ENCODE results near the gene TEAD1. TPM values are rescaled to one million over a fixed set of nuclear protein-coding genes. Genes with fewer than 3 reads are reported as not detected.

TEAD1 gene
- total and polyA plus RNA-seq, 9 donors: 20.0 to 84.1 (median 67.6) TPM

- Histone ChIP-seq H3K4me3 (no peak overlapping the region), H3K27me3 (no peaks in the 10 kb centered on the region), H3K4me1 (ENCODE audit: insufficient read depth) (peaks cover 2% of the 10 kb centered on the region), H3K9me3 (no peaks in the 10 kb centered on the region), H3K36me3 (no peaks in the 10 kb centered on the region), H3K27ac (no peak overlapping the region)
- TF ChIP-seq CTCF (IDR thresholded peaks at IDR 0.05) (no peak), EP300 (IDR thresholded peaks at IDR 0.05) (no peak), POLR2A (IDR thresholded peaks at IDR 0.05) (no peak)
- DNase-seq: no peak
- intact Hi-C loops (cut with DNase I): no loop called here
- 44 to 68% (median 48%) methylated on average over 1 of the region's 1 CpG for WGBS, 3 donors
Observed at GRCh38 chr11:12917822-12918221, 243.6 kb downstream of the TEAD1 start.

GRCh38 chr11:12918667-12919066 is 244.4 kb downstream of the TEAD1 start:
- DNase-seq: no peak
- intact Hi-C loops (cut with DNase I): no loop called here
- no peaks in the 10 kb centered on the region for H3K27me3 ChIP-seq
- no peak overlapping the region for H3K27ac ChIP-seq
- H3K4me3 ChIP-seq: no peak overlapping the region
- H3K36me3 ChIP-seq: no peaks in the 10 kb centered on the region
- no peaks in the 10 kb centered on the region for H3K9me3 ChIP-seq
- TF ChIP-seq CTCF (IDR thresholded peaks at IDR 0.05): no peak
- TF ChIP-seq POLR2A (IDR thresholded peaks at IDR 0.05): no peak
- no peak for TF ChIP-seq EP300 (IDR thresholded peaks at IDR 0.05)
- peaks cover 2% of the 10 kb centered on the region for H3K4me1 ChIP-seq (ENCODE audit: insufficient read depth)
- 89 to 91% (median 91%) methylated on average over 4 of the region's 4 CpGs for WGBS, 3 donors

- intact Hi-C loops (cut with DNase I): no loop called here
- WGBS, 3 donors: 96 to 98% (median 98%) methylated on average over 7 of the region's 7 CpGs
- no peak for DNase-seq
- Histone ChIP-seq H3K4me3 (no peak overlapping the region), H3K4me1 (ENCODE audit: insufficient read depth) (no peaks in the 10 kb centered on the region), H3K27me3 (no peaks in the 10 kb centered on the region), H3K27ac (no peak overlapping the region), H3K36me3 (no peaks in the 10 kb centered on the region), H3K9me3 (no peaks in the 10 kb centered on the region)
- TF ChIP-seq CTCF (IDR thresholded peaks at IDR 0.05) (no peak), EP300 (IDR thresholded peaks at IDR 0.05) (no peak), POLR2A (IDR thresholded peaks at IDR 0.05) (no peak)
Observed at GRCh38 chr11:12922418-12922817, 248.2 kb downstream of the TEAD1 start.

GRCh38 chr11:12922980-12923507 is 248.8 kb downstream of the TEAD1 start:
- intact Hi-C loops (cut with DNase I): no loop called here
- TF ChIP-seq EP300 (IDR thresholded peaks at IDR 0.05) (no peak), POLR2A (IDR thresholded peaks at IDR 0.05) (no peak), CTCF (IDR thresholded peaks at IDR 0.05) (no peak)
- Histone ChIP-seq H3K27me3 (no peaks in the 10 kb centered on the region), H3K27ac (no peak overlapping the region), H3K4me3 (no peak overlapping the region), H3K36me3 (no peaks in the 10 kb centered on the region), H3K4me1 (ENCODE audit: insufficient read depth) (no peaks in the 10 kb centered on the region), H3K9me3 (no peaks in the 10 kb centered on the region)
- DNase-seq: no peak
- WGBS, 3 donors: 71 to 82% (median 79%) methylated on average over 12 of the region's 12 CpGs
